ENCODE measurements around the gene PNPLA2.

Gene PNPLA2

GRCh38 chr11:799641-800316, 18.9 kb upstream of the PNPLA2 start:
- no peak for DNase-seq

GRCh38 chr11:800473-800872, 18.2 kb upstream of the PNPLA2 start:
- DNase-seq = no peak

GRCh38 chr11:801097-801780, 17.5 kb upstream of the PNPLA2 start:
- no peak for DNase-seq

DNA sequence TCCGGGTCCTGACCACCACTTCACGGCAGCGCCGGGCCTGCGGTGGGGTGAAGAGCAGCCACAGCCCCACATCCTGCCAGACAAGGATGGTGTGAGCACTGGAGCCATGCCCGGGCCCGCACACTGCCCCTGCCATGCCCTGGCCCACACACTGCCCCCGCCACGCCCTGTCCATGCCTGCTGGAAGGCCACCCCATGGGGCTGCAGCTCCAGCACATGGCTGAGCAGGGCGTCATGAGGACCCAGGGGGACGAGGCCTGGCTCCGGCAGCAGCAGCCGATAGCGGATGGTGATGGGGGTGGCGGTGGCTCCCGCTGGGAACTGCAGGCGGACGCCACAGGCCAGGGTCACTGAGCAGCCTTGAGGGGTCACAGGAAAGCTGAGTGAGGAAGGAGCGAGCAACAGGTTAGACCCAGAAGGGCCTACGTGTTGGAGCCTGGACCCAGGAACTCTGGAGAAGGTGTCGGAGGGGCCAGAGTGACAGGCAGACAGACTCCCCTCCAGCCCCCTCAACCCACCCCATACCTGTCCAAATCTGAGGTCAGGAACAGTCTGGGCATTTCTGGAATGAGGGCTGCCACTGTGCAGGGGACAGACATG, 16.6 kb upstream of the PNPLA2 start:
- DNase-seq = no peak

GRCh38 chr11:802693-803466, 15.8 kb upstream of the PNPLA2 start:
- DNase-seq = no peak

- DNase-seq = no peak
These were observed 15.3 kb upstream of the PNPLA2 start for GRCh38 chr11:803467-803742.

DNA sequence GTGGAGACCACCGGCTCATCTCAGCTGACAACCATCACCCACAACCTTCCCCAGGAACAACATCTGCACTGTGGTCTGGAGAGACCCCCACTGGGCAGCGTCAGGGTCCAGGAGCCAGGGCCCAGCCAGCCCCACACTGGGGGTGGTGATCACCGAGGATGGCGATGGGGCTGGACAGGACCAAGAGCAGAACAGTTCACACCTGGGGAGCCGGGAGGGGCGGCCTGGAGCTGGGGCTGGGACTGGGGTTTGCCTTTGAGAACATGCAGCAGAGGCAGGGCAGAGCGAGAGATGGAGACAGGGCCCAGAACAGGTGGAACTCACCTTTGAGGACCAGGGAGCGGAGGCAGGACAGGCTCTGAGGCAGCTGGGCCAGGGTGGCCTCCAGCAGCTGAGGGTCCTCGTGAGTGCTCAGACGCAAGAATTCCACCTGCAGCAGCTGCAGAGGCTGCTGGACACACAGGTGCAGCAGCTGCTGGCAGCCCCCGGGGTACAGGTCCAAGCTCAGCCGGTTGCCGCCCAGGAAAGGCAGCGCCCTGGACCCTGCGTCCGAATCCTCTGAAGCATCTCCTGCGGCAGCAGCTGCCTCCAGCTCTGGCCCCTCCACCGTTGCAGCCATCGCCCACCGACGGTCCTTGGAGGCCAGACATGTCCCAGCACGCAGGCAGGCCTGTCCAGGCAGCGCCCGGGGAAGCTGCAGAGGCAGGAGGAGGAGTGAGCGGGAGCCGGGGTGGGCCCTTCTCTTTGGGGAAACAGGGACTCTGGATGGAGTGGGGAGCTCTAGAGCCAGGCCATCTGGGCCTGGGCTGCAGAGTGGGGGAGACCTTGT, 14.7 kb upstream of the PNPLA2 start:
- no peak for DNase-seq

- no peak for DNase-seq
These were observed 14.1 kb upstream of the PNPLA2 start for GRCh38 chr11:804599-804964.

DNA sequence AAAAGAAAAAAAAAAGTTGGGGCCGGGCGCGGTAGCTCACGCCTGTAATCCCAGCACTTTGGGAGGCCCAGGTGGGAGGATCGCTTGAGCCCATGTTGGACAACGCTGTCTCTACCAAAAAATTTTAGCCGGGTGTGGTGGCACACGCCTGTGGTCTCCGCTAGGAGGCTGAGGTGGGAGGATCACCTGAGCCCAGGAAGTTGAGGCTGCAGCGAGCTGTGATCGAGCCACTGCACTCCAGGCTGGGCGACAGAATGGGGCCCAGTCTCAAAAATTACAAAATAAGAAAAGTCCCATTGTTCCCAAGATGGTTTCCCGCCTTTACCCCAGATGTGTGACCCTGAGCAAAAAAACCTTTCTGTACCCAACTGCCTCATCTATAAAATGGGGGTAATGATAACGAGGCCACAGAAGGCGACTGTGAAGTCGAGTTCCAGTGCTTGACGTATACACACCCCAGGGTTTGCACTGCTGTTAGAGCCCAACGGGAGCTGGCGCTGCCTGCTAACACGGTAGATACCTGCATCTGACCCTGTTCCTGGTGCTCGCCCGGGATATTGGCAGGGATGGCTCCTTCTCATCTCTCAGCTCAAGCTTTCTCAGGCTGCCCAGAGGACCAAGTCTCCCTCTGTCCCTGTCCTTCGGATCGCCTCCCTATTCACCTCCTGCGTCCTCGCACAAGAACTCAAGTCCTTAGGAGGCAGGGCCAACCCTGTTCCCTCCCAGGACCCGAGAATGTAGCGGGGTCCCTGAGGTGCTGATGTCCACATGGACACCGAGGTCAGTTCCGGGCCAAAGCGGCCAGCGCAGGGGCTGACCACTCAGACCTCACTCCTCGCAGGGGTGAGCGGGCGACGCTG, 10.1 kb upstream of the PNPLA2 start:
- no peak for DNase-seq

- DNase-seq = peak; percentile 93
These were observed 9.3 kb upstream of the PNPLA2 start, which contains the start of gene RPLP2 for GRCh38 chr11:809287-810039. Gene RPLP2 (plus strand): TSS chr11:809967. CDS start chr11:810235, 268 bp downstream.

DNA sequence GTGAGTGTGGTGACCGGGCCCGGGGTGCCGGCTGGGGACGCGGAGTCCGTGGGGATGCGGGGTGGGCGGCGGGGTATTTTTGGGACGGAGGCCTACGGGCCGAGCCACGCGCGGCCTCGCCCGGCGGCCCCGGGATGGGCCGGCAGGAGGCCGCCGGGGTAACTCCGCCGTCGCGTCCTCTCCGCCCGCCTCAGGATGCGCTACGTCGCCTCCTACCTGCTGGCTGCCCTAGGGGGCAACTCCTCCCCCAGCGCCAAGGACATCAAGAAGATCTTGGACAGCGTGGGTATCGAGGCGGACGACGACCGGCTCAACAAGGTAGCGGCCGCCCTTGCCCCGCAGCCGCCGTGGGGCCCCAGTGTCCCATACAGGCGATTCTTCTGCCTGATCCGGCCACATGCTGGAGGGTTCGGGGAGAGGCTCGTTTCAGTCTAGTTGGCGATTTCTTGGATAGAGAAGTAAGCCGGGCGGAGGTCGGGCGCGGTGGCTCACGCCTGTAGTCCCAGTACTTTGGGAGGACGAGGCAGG, 8.6 kb upstream of the PNPLA2 start:
- DNase-seq = no peak

GRCh38 chr11:811446-812245, 7.1 kb upstream of the PNPLA2 start:
- no peak for DNase-seq

DNA sequence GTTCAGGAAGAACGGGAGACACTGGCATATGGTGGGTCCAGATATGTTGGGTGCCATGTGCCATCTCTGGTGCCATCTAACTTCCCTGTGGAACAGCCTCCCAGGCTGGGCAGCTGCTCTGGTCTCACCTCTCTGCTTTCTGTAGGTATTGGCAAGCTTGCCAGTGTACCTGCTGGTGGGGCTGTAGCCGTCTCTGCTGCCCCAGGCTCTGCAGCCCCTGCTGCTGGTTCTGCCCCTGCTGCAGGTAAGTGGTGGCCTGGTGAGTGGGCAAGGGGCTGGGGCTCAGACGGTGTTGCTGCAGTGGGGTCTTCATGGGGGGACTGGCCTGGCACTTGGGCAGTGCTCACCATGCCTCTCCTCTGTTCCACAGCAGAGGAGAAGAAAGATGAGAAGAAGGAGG, 6.3 kb upstream of the PNPLA2 start:
- no peak for DNase-seq

DNA sequence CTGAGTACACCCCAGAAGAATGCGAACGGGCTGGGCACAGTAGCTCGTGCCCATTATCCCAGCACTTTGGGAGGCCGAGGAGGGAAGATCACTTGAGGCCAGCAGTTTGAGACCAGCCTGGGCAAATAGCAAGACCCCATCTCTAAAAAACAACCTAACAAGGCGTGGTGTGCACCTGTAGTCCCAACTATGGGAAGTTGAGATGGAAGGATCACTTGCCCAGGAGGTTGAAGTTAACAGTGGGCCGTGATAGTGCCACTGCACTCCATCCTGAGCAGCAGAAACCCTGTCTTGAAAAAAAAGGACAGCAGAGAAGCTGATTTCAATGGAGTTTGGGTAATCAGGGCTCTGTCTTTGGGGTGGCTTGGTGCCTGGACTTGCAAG, 5.7 kb upstream of the PNPLA2 start:
- DNase-seq = no peak

DNA sequence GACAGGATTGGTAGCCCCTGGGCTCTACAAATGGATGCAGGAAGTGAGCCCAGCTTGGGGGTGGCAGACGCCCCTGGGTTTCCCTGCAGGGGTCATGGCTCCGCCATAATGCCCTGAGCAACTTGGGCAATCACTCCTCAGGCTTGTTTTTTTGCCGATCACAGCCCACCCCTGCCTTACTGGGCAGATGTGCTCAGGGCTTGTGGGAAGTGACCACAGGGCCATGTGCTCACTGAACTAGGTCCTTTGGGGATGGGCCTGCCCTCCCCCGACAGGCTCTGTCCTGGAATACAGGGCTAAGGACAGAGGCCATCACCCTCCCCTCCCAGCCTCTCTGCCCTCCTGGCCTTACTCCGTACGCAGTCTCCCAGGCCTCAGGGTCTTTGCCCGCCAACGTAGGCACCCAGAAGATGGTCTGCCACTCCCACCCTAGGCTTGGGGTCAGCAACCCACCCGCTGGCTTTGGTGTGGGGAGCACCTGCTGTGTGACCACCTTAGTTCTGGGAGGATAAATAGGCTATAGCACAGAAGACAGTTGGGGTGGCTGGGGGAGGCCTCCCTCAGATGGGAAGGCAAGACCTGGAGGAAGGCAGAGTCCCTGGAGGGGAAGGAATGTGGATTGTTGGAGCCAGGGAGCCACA, 5.1 kb upstream of the PNPLA2 start:
- no peak for DNase-seq

DNA sequence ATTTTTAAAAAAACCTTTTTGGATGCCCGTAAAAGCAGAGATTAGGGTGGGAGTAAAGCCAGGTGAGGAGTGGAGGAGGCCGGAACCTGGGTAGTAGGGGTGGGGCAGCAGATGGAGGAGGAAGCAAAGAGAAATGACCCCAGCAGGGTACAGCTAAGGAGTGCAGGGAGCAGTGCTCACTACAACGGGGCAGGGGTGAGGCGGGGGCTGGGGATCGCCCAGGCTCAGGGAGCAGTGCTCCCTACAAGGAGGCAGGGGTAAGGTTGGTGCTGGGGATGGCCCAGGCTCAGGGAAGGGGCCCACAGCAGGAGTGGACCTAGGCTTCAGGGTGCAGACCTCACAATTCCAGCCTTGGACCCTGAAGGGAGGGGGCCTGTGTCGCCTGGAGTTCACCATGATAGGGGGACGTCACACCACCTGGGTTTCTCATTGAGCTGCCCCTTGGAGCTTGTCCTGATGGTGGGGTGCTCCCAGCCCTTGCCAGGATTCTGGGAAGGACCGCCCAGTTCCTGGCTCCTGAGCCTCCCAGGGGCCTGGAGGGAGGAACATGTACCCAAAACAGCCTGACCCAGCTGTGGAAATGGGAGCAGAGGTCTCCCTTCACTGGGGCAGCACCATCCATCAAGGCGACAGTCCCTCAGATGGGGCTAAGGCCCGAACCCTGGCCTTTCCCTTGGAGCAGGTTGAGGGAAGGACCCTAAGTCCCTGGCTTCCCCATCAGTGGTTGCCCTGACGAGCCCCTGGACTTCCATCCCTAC, 2.9 kb upstream of the PNPLA2 start:
- no peak for DNase-seq

GRCh38 chr11:816433-816779, 2.3 kb upstream of the PNPLA2 start:
- no peak for DNase-seq

GRCh38 chr11:819129-819931, 616 bp downstream of the PNPLA2 start:
- peak; percentile 80 for DNase-seq

Data from NCI-H2029 (cell line).